DND-41 (cell line): Measurements from ENCODE around the gene LRP1.

Experiments used
- ATAC-seq: fragments of 200-7000 bp; cut with Tn5 transposase; 3 replicates; pipeline ENCODE4 v1.9.1; 2021; ENCODE audit warnings: low read depth; ENCODE audit not compliant: insufficient read depth
- DNase-seq: peaks from one replicate; pipeline ENCODE4 v3.0.0-alpha.2; 2020
- H2AFZ ChIP-seq: 2 replicates; pipeline ENCODE4 v1.6.0; 2012; ENCODE audit warnings: low read depth, low read length
- H3K27ac ChIP-seq: 2 replicates; pipeline ENCODE4 v1.5.1; 2012; ENCODE audit warnings: low read length, inconsistent platforms
- H3K27me3 ChIP-seq: fragments of 200-600 bp; sonication (generic); 2 replicates; pipeline ENCODE4 v1.6.0; 2012; ENCODE audit warnings: low read length, mild to moderate bottlenecking, inconsistent platforms; ENCODE audit not compliant: insufficient read depth, poor library complexity
- H3K36me3 ChIP-seq: 2 replicates; pipeline ENCODE4 v1.5.1; 2012; ENCODE audit warnings: low read length, inconsistent platforms; ENCODE audit not compliant: insufficient read depth
- H3K4me1 ChIP-seq: 2 replicates; pipeline ENCODE4 v1.5.1; 2012; ENCODE audit warnings: mild to moderate bottlenecking, low read length; ENCODE audit not compliant: insufficient read depth
- H3K4me2 ChIP-seq: 2 replicates; pipeline ENCODE4 v1.6.0; 2012; ENCODE audit warnings: mild to moderate bottlenecking, moderate library complexity, low read length, inconsistent platforms; ENCODE audit not compliant: insufficient read depth
- H3K4me3 ChIP-seq, 2 experiments: fragments of 200-600 bp in 1 of 2; shearing (Covaris generic) in 1 of 2; 2 replicates each; pipeline ENCODE4 v1.5.1; 2012 to 2016; ENCODE audit warnings: inconsistent platforms in 2 of 2, low read length in 2 of 2, mild to moderate bottlenecking in 2 of 2, low read depth in 1 of 2, moderate library complexity in 1 of 2
- H3K79me2 ChIP-seq: 2 replicates; pipeline ENCODE4 v1.6.0; 2012; ENCODE audit warnings: low read length, inconsistent platforms; ENCODE audit not compliant: insufficient read depth
- H3K9ac ChIP-seq: 2 replicates; pipeline ENCODE4 v1.6.0; 2012; ENCODE audit warnings: low read depth, mild to moderate bottlenecking, inconsistent platforms, low read length, moderate library complexity
- H3K9me3 ChIP-seq: 2 replicates; pipeline ENCODE4 v1.5.1; 2012; ENCODE audit warnings: low read length, moderate library complexity, mild to moderate bottlenecking, inconsistent platforms; ENCODE audit not compliant: insufficient read depth, severe bottlenecking
- H4K20me1 ChIP-seq: 2 replicates; pipeline ENCODE4 v1.6.0; 2012; ENCODE audit warnings: low read length; ENCODE audit not compliant: insufficient read depth
- EZH2 ChIP-seq: IDR thresholded peaks from 3 replicates; pipeline ENCODE4 v1.6.1; 2012; ENCODE audit warnings: borderline replicate concordance, low read depth, mild to moderate bottlenecking, moderate library complexity, low read length, inconsistent platforms; ENCODE audit not compliant: severe bottlenecking
- TF ChIP-seq, protein P1 (sequence below): IDR thresholded peaks from 2 replicates; pipeline ENCODE4 v1.5.1; 2012; ENCODE audit warnings: borderline replicate concordance, low read length, moderate library complexity, mild to moderate bottlenecking; ENCODE audit not compliant: poor library complexity, severe bottlenecking; ENCODE audit errors: extremely low read depth

Gene LRP1

DNA sequence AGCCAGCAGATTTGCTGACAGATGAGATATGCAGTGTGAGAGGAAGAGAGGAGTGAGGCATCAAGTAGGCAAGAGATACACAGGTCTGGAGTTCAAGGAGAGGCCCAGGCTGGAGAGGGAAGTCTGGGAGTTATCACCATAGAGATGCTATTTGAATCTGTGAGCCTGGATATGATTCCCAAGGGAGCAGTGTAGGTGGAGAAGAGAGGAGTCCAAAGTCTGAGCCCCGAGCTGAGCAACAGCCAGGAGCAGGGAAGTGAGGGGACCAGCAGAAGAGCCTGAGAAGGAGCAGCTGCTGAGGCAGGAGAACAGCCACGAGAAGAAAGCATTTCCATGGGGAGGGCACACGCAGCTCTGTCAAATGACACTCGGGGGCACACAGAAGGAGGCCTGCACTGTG, 68.2 kb downstream of the LRP1 start:
- H3K36me3 ChIP-seq, result no peaks in the 10 kb centered on the region
- DNase-seq, result no peak
- no peaks in the 10 kb centered on the region; the same call in 1 of the 2 replicates for H4K20me1 ChIP-seq
- H3K4me1 ChIP-seq, result no peaks in the 10 kb centered on the region
- no peaks in the 10 kb centered on the region for H3K9me3 ChIP-seq
- H3K27ac ChIP-seq, result no peak overlapping the region
- no peak overlapping the region for H3K9ac ChIP-seq
- H3K4me3 ChIP-seq, result no peak overlapping the region
- H3K79me2 ChIP-seq, result no peaks in the 10 kb centered on the region
- no peak for ATAC-seq
- H3K27me3 ChIP-seq, result no peaks in the 10 kb centered on the region
- H2AFZ ChIP-seq, result no peak overlapping the region
- TF ChIP-seq, protein P1, sequence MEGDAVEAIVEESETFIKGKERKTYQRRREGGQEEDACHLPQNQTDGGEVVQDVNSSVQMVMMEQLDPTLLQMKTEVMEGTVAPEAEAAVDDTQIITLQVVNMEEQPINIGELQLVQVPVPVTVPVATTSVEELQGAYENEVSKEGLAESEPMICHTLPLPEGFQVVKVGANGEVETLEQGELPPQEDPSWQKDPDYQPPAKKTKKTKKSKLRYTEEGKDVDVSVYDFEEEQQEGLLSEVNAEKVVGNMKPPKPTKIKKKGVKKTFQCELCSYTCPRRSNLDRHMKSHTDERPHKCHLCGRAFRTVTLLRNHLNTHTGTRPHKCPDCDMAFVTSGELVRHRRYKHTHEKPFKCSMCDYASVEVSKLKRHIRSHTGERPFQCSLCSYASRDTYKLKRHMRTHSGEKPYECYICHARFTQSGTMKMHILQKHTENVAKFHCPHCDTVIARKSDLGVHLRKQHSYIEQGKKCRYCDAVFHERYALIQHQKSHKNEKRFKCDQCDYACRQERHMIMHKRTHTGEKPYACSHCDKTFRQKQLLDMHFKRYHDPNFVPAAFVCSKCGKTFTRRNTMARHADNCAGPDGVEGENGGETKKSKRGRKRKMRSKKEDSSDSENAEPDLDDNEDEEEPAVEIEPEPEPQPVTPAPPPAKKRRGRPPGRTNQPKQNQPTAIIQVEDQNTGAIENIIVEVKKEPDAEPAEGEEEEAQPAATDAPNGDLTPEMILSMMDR, result no peak
- no peak for TF ChIP-seq EZH2
- no peak overlapping the region for H3K4me2 ChIP-seq

DNA sequence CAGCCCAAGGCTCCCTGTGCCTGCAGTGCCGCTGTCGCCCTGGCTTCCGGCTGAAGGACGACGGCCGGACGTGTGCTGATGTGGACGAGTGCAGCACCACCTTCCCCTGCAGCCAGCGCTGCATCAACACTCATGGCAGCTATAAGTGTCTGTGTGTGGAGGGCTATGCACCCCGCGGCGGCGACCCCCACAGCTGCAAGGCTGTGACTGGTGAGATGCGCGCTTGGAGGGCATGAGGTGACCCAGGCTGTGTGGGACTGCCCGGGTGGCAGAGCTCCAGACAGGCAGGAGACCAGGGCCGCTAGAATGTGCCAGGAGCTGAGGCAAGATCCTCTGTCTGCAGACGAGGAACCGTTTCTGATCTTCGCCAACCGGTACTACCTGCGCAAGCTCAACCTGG, 68.7 kb downstream of the LRP1 start:
- Histone ChIP-seq H3K36me3 (no peaks in the 10 kb centered on the region), H3K4me3 (no peak overlapping the region), H3K4me1 (no peaks in the 10 kb centered on the region), H3K27ac (no peak overlapping the region), H3K4me2 (no peak overlapping the region), H2AFZ (no peak overlapping the region), H3K9me3 (no peaks in the 10 kb centered on the region), H3K27me3 (no peaks in the 10 kb centered on the region), H4K20me1 (no peaks in the 10 kb centered on the region; the same call in 1 of the 2 replicates), H3K9ac (no peak overlapping the region), H3K79me2 (no peaks in the 10 kb centered on the region)
- ATAC-seq (no peak), DNase-seq (no peak)
- TF ChIP-seq EZH2, result no peak

DNA sequence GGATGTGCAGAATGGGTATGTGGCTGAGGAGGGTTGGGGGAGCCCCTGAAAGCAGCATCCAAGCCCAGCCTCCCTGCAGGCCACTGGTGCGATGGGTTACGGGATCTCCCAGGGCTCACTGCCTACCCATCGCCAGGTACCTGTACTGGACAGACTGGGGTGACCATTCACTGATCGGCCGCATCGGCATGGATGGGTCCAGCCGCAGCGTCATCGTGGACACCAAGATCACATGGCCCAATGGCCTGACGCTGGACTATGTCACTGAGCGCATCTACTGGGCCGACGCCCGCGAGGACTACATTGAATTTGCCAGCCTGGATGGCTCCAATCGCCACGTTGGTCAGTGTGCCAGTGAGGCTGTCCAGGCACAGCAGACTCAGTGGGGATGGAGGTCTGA, 70.0 kb downstream of the LRP1 start:
- ATAC-seq, result no peak
- TF ChIP-seq, protein P1, result no peak
- no peak for TF ChIP-seq EZH2
- no peak overlapping the region for H2AFZ ChIP-seq

DNA sequence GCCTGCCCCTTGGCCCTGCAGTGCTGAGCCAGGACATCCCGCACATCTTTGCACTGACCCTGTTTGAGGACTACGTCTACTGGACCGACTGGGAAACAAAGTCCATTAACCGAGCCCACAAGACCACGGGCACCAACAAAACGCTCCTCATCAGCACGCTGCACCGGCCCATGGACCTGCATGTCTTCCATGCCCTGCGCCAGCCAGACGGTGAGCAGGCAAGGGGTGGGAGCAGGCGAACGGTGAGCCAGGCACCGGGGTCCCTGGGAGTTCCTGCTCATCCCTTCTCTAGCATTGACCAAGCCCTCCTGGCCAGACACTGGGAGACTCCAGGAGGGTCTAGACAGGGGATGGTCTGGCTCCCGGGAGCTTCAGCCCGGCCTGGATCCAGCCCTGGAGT, 70.9 kb downstream of the LRP1 start:
- Histone ChIP-seq H3K4me2 (no peak overlapping the region), H3K9ac (no peak overlapping the region), H3K9me3 (no peaks in the 10 kb centered on the region), H3K4me1 (no peaks in the 10 kb centered on the region), H3K4me3 (no peak overlapping the region), H3K27me3 (no peaks in the 10 kb centered on the region), H3K79me2 (no peaks in the 10 kb centered on the region), H4K20me1 (no peaks in the 10 kb centered on the region; the same call in 1 of the 2 replicates), H3K27ac (no peak overlapping the region), H2AFZ (no peak overlapping the region), H3K36me3 (no peaks in the 10 kb centered on the region)
- ATAC-seq (no peak), DNase-seq (no peak)
- TF ChIP-seq EZH2, result no peak
- TF ChIP-seq, protein P1, result no peak

More for the DNA sequence above, 70.0 kb downstream of the LRP1 start:
- Histone ChIP-seq H3K79me2 (no peaks in the 10 kb centered on the region), H3K36me3 (no peaks in the 10 kb centered on the region), H3K4me2 (no peak overlapping the region), H3K4me3 (no peak overlapping the region), H4K20me1 (no peaks in the 10 kb centered on the region; the same call in 1 of the 2 replicates), H3K9me3 (no peaks in the 10 kb centered on the region), H3K4me1 (no peaks in the 10 kb centered on the region), H3K9ac (no peak overlapping the region), H3K27me3 (no peaks in the 10 kb centered on the region), H3K27ac (no peak overlapping the region)
- no peak for DNase-seq
